ENCODE results near the gene RPUSD1.

Gene RPUSD1

GRCh38 chr16:788399-789126, 382 bp upstream of the RPUSD1 start, which contains the start of gene CHTF18:
Gene CHTF18 (plus strand): TSS chr16:788620. CDS start chr16:788685, 65 bp downstream.
- Histone ChIP-seq H3K27ac (ENCODE audit: low read depth, low read length) (peak within 1 kb of the TSS; percentile 88), H3K9ac (ENCODE audit: low read length) (peak within 1 kb of the TSS; percentile 86), H3K4me1 (ENCODE audit: control insufficient read depth, insufficient read depth, low read length) (peaks cover 5% of the 10 kb centered on the region; the same call in 1 of the 2 replicates), H3K36me3 (ENCODE audit: control insufficient read depth, insufficient read depth, low read length) (peaks cover 55% of the 10 kb centered on the region), H3K27me3 (ENCODE audit: control insufficient read depth, insufficient read depth, low read length) (no peaks in the 10 kb centered on the region), H3K4me3 (ENCODE audit: low read depth, low read length) (peak within 1 kb of the TSS; percentile 93), H3K9me3 (ENCODE audit: control insufficient read depth, insufficient read depth, low read depth, low read length) (no peaks in the 10 kb centered on the region)

- Histone ChIP-seq H3K9me3 (ENCODE audit: control insufficient read depth, insufficient read depth, low read depth, low read length) (no peaks in the 10 kb centered on the region), H3K27me3 (ENCODE audit: control insufficient read depth, insufficient read depth, low read length) (no peaks in the 10 kb centered on the region), H3K9ac (ENCODE audit: low read length) (peak overlapping the region; percentile 82), H3K4me1 (ENCODE audit: control insufficient read depth, insufficient read depth, low read length) (peaks cover 5% of the 10 kb centered on the region; the same call in 1 of the 2 replicates), H3K27ac (ENCODE audit: low read depth, low read length) (no peak overlapping the region), H3K4me3 (ENCODE audit: low read depth, low read length) (peak overlapping the region; percentile 83), H3K36me3 (ENCODE audit: control insufficient read depth, insufficient read depth, low read length) (peaks cover 45% of the 10 kb centered on the region)
These were observed 737 bp downstream of the RPUSD1 start for GRCh38 chr16:787321-787966.

DNA sequence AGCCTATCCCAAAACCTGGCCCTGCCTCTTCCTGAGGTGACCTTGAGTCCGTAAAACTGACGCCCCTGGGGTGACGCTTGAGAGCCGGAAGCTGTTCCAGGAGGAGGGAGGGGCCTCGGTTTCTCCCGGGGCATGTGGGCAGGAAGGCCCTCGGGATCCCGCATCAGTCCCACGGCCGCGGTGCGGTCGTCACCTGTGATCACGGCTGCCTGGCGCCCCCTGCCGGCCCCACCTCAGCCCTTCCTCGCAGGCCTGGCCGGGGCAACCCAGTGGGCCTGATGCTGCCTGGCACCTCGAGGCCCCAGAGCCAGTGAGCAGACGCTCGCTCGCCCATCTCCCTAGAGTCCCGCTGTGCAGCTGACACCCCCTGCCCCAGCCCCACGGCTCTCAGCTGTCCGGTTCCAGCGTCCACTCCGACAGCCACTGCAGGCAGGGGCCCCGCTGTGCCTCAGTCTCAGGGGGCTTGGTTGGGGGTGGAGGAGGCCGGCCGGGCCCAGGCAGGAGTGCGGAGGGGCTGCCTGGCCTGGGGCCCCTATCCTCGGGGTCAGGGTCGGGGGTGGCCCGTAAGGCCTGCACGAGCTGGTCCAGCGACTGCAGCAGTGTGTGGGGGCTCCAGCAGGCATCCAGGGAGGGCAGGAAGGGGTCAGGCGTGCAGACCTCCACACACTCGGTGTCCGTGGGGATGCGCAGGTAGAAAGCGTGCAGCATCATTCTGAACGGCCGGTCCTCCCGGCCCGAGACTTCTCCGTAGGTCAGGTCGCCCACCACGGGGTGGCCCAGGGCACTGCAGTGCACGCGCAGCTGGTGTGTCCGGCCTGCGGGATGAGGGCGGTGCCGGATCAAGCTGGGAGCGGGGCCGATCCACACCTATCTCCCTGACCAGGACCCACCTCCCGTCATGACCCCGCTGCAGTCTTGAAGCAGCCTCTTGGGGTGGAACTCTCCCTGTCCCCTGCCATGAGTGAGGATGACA, 2.3 kb downstream of the RPUSD1 start:
- Histone ChIP-seq H3K4me3 (ENCODE audit: low read depth, low read length) (no peak overlapping the region), H3K27me3 (ENCODE audit: control insufficient read depth, insufficient read depth, low read length) (no peaks in the 10 kb centered on the region), H3K27ac (ENCODE audit: low read depth, low read length) (no peak overlapping the region), H3K9me3 (ENCODE audit: control insufficient read depth, insufficient read depth, low read depth, low read length) (no peaks in the 10 kb centered on the region), H3K36me3 (ENCODE audit: control insufficient read depth, insufficient read depth, low read length) (peaks cover 29% of the 10 kb centered on the region), H3K9ac (ENCODE audit: low read length) (no peak overlapping the region), H3K4me1 (ENCODE audit: control insufficient read depth, insufficient read depth, low read length) (peaks cover 5% of the 10 kb centered on the region; the same call in 1 of the 2 replicates)

DNA sequence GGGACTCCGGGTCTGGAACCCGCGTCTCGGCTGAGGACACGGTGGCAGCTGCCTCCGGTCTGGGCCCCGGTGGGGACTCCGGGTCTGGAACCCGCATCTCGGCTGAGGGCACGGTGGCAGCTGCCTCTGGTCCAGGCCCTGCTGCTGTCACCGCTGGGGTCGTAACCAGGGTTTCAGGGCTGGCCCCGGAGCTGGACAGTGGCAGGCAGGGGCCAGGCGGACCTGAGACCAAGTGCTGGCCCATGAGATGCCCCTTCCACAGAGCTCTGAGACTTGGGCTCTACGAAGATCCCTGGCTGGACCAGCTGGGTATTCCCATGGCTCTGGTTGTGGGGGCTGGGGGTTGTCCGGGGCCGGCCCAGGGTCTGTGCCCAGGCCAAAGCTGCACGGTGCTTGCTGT, 3.8 kb downstream of the RPUSD1 start:
- Histone ChIP-seq H3K9ac (ENCODE audit: low read length) (no peak overlapping the region), H3K27ac (ENCODE audit: low read depth, low read length) (no peak overlapping the region), H3K4me1 (ENCODE audit: control insufficient read depth, insufficient read depth, low read length) (peaks cover 4% of the 10 kb centered on the region; the same call in 1 of the 2 replicates), H3K27me3 (ENCODE audit: control insufficient read depth, insufficient read depth, low read length) (no peaks in the 10 kb centered on the region), H3K9me3 (ENCODE audit: control insufficient read depth, insufficient read depth, low read depth, low read length) (no peaks in the 10 kb centered on the region), H3K4me3 (ENCODE audit: low read depth, low read length) (no peak overlapping the region), H3K36me3 (ENCODE audit: control insufficient read depth, insufficient read depth, low read length) (peaks cover 15% of the 10 kb centered on the region)

GRCh38 chr16:783404-784161, 4.6 kb downstream of the RPUSD1 start:
- Histone ChIP-seq H3K27me3 (ENCODE audit: control insufficient read depth, insufficient read depth, low read length) (no peaks in the 10 kb centered on the region), H3K9me3 (ENCODE audit: control insufficient read depth, insufficient read depth, low read depth, low read length) (no peaks in the 10 kb centered on the region), H3K4me3 (ENCODE audit: low read depth, low read length) (no peak overlapping the region), H3K4me1 (ENCODE audit: control insufficient read depth, insufficient read depth, low read length) (no peaks in the 10 kb centered on the region; the same call in 1 of the 2 replicates), H3K36me3 (ENCODE audit: control insufficient read depth, insufficient read depth, low read length) (peaks cover 15% of the 10 kb centered on the region), H3K27ac (ENCODE audit: low read depth, low read length) (no peak overlapping the region), H3K9ac (ENCODE audit: low read length) (no peak overlapping the region)

GRCh38 chr16:782766-783403, 5.3 kb downstream of the RPUSD1 start:
- no peak overlapping the region for H3K27ac ChIP-seq (ENCODE audit: low read depth, low read length)
- H3K9me3 ChIP-seq (ENCODE audit: control insufficient read depth, insufficient read depth, low read depth, low read length): no peaks in the 10 kb centered on the region
- peaks cover 15% of the 10 kb centered on the region for H3K36me3 ChIP-seq (ENCODE audit: control insufficient read depth, insufficient read depth, low read length)
- H3K4me1 ChIP-seq (ENCODE audit: control insufficient read depth, insufficient read depth, low read length): no peaks in the 10 kb centered on the region; the same call in 1 of the 2 replicates
- H3K4me3 ChIP-seq (ENCODE audit: low read depth, low read length): no peak overlapping the region
- no peaks in the 10 kb centered on the region for H3K27me3 ChIP-seq (ENCODE audit: control insufficient read depth, insufficient read depth, low read length)
- H3K9ac ChIP-seq (ENCODE audit: low read length): no peak overlapping the region

DNA sequence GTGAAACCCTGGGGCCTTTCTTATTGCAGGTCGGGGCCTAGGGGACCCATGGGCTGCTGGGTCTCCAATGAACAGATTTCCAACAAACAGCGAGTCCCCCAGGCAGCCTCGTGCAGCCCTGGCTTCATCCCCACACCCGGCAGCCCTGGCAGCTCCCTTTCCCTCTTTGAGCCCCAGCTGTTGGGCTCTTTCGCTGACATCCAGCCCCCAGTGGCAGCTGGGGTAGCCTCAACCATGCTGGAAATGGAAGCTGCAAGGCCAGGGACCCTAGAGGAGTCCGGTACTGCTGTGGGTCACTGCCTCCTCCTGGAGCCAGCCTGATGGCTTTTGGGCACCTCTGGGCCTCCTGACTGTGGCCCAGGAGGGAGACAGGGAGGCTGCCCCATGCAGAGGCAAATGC, 5.9 kb downstream of the RPUSD1 start:
- Histone ChIP-seq H3K4me1 (ENCODE audit: control insufficient read depth, insufficient read depth, low read length) (no peaks in the 10 kb centered on the region; the same call in 1 of the 2 replicates), H3K27ac (ENCODE audit: low read depth, low read length) (no peak overlapping the region), H3K27me3 (ENCODE audit: control insufficient read depth, insufficient read depth, low read length) (no peaks in the 10 kb centered on the region), H3K4me3 (ENCODE audit: low read depth, low read length) (no peak overlapping the region), H3K9ac (ENCODE audit: low read length) (no peak overlapping the region), H3K9me3 (ENCODE audit: control insufficient read depth, insufficient read depth, low read depth, low read length) (no peaks in the 10 kb centered on the region), H3K36me3 (ENCODE audit: control insufficient read depth, insufficient read depth, low read length) (peaks cover 15% of the 10 kb centered on the region)

- Histone ChIP-seq H3K9me3 (ENCODE audit: control insufficient read depth, insufficient read depth, low read depth, low read length) (no peaks in the 10 kb centered on the region), H3K27me3 (ENCODE audit: control insufficient read depth, insufficient read depth, low read length) (no peaks in the 10 kb centered on the region), H3K9ac (ENCODE audit: low read length) (no peak overlapping the region), H3K27ac (ENCODE audit: low read depth, low read length) (no peak overlapping the region), H3K36me3 (ENCODE audit: control insufficient read depth, insufficient read depth, low read length) (peaks cover 12% of the 10 kb centered on the region), H3K4me3 (ENCODE audit: low read depth, low read length) (no peak overlapping the region), H3K4me1 (ENCODE audit: control insufficient read depth, insufficient read depth, low read length) (no peaks in the 10 kb centered on the region)
These were observed 6.7 kb downstream of the RPUSD1 start for GRCh38 chr16:781346-782010.

DNA sequence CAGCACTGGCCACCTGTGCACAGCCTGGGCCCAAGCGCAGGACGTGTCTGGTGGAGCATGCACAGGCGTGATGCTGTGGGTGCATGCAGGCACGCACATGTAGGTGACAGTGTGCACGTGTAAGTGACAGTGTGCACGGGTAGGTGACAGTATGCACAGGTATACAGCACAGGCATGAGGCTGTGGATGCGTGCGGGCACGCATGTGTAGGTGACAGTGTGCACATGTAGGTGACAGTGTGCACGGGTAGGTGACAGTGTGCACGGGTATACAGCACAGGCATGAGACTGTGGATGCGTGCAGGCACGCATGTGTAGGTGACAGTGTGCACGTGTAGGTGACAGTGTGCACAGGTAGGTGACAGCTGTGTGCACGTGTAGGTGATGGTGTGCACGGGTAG, 7.9 kb downstream of the RPUSD1 start:
- Histone ChIP-seq H3K4me1 (ENCODE audit: control insufficient read depth, insufficient read depth, low read length) (no peaks in the 10 kb centered on the region), H3K9me3 (ENCODE audit: control insufficient read depth, insufficient read depth, low read depth, low read length) (no peaks in the 10 kb centered on the region), H3K27me3 (ENCODE audit: control insufficient read depth, insufficient read depth, low read length) (no peaks in the 10 kb centered on the region), H3K9ac (ENCODE audit: low read length) (no peak overlapping the region), H3K36me3 (ENCODE audit: control insufficient read depth, insufficient read depth, low read length) (0 out of 2 replicates have a peak, but pooled peaks cover 4% of the 10 kb centered on the region), H3K27ac (ENCODE audit: low read depth, low read length) (no peak overlapping the region), H3K4me3 (ENCODE audit: low read depth, low read length) (no peak overlapping the region)

Measured in HUES6 (cell line).